SU-DHL-6 (cell line): ENCODE data around the gene GZMA.

Experiments used
- H2AFZ ChIP-seq: fragments of 200-600 bp; sonication (generic); 2 replicates; pipeline ENCODE4 v1.6.1; 2014; ENCODE audit warnings: low read depth, mild to moderate bottlenecking, moderate library complexity, mixed read lengths, antibody characterized with exemption, low read length; ENCODE audit not compliant: severe bottlenecking
- H3F3A ChIP-seq: fragments of 200-600 bp; shearing (Covaris generic); 2 replicates; pipeline ENCODE4 v1.6.0; 2016; ENCODE audit warnings: antibody characterized with exemption, mild to moderate bottlenecking; ENCODE audit not compliant: insufficient read depth
- H3K27ac ChIP-seq: fragments of 200-600 bp; sonication (generic); 2 replicates; pipeline ENCODE4 v1.5.1; 2016; ENCODE audit warnings: low read depth, mild to moderate bottlenecking, low read length, moderate library complexity, mixed read lengths
- H3K27me3 ChIP-seq: fragments of 200-600 bp; sonication (generic), shearing (Covaris generic); 2 replicates; pipeline ENCODE4 v1.6.0; 2014; ENCODE audit warnings: mild to moderate bottlenecking, low read length
- H3K36me3 ChIP-seq: fragments of 200-600 bp; sonication (generic); 2 replicates; pipeline ENCODE4 v1.6.1; 2014; ENCODE audit warnings: mild to moderate bottlenecking, low read length, mixed read lengths
- H3K4me2 ChIP-seq: fragments of 300-600, 200-600 bp; shearing (Covaris generic), sonication (generic); 2 replicates; pipeline ENCODE4 v1.6.0; 2014; ENCODE audit warnings: low read length, low read depth, mild to moderate bottlenecking; ENCODE audit not compliant: poor library complexity, severe bottlenecking
- H3K4me3 ChIP-seq: fragments of 200-600 bp; sonication (generic); 2 replicates; pipeline ENCODE4 v1.5.1; 2014; ENCODE audit warnings: antibody characterized with exemption, low read length, mild to moderate bottlenecking, mixed read lengths; ENCODE audit not compliant: insufficient read depth, poor library complexity, severe bottlenecking
- H3K79me2 ChIP-seq: fragments of 200-600 bp; sonication (generic); 2 replicates; pipeline ENCODE4 v1.6.1; 2014; ENCODE audit warnings: mild to moderate bottlenecking, low read length, moderate library complexity; ENCODE audit not compliant: insufficient read depth
- H3K9ac ChIP-seq: fragments of 200-600 bp; sonication (generic); 2 replicates; pipeline ENCODE4 v1.7.0; 2014; ENCODE audit warnings: mild to moderate bottlenecking, low read length
- H3K9me2 ChIP-seq: fragments of 200-600 bp; sonication (generic); replicated peaks from 2 replicates; pipeline ENCODE4 v1.6.1; 2014; ENCODE audit warnings: low read length; ENCODE audit not compliant: insufficient read depth
- H3K9me3 ChIP-seq: fragments of 200-600 bp; sonication (generic); 2 replicates; pipeline ENCODE4 v1.6.1; 2014; ENCODE audit warnings: low read length, mixed read lengths; ENCODE audit not compliant: insufficient read depth
- H4K20me1 ChIP-seq: fragments of 200-600 bp; sonication (generic); 2 replicates; pipeline ENCODE4 v1.6.1; 2014; ENCODE audit warnings: low read depth, mild to moderate bottlenecking, antibody characterized with exemption, low read length, moderate library complexity, mixed read lengths
- CTCF ChIP-seq: fragments of 200-600 bp; sonication (generic); IDR thresholded peaks from one replicate; pipeline ENCODE4 v1.5.1; 2017; ENCODE audit warnings: antibody characterized with exemption, mild to moderate bottlenecking, low read length, moderate library complexity; ENCODE audit not compliant: insufficient read depth, poor library complexity, severe bottlenecking
- EZH2phosphoT487 ChIP-seq: fragments of 200-600 bp; sonication (generic), shearing (Covaris generic); conservative IDR thresholded peaks from 2 replicates; pipeline ENCODE4 v1.6.1; 2018; ENCODE audit warnings: mild to moderate bottlenecking, antibody characterized with exemption, low read length, moderate library complexity, mixed read lengths

GZMA gene

DNA sequence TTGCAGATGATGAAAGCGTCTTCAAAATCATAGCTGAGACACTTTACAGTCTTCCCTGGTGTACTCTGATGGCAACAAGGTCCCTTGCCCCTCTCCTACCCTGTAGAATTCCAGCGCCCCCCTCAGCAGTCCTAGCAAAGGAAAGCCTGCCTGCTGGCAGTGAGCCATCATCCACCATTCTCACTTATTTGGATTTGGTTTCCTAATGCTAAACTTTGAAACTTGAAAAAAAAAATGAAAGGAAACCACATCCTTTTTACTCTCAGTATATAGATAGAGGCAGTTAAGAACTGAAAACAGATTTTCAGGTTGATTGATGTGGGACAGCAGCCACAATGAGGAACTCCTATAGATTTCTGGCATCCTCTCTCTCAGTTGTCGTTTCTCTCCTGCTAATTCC is at the start of gene GZMA:
TSS of gene GZMA (plus strand) at position 299 of the 400 bp plus-strand sequence. CDS start at position 336, 37 bp downstream.
- TF ChIP-seq CTCF, result no peak
- TF ChIP-seq EZH2phosphoT487, result no peak
- Histone ChIP-seq H2AFZ (no peak within 1 kb of the TSS), H3K79me2 (no peaks in the 10 kb centered on the region), H3K36me3 (no peaks in the 10 kb centered on the region), H3K9ac (no peak within 1 kb of the TSS), H3K4me3 (no peak within 1 kb of the TSS), H4K20me1 (no peaks in the 10 kb centered on the region), H3F3A (no peaks in the 10 kb centered on the region), H3K9me2 (no peaks in the 10 kb centered on the region), H3K27me3 (no peaks in the 10 kb centered on the region), H3K27ac (no peak within 1 kb of the TSS), H3K4me2 (no peak within 1 kb of the TSS), H3K9me3 (no peaks in the 10 kb centered on the region; the same call in 1 of the 2 replicates)

DNA sequence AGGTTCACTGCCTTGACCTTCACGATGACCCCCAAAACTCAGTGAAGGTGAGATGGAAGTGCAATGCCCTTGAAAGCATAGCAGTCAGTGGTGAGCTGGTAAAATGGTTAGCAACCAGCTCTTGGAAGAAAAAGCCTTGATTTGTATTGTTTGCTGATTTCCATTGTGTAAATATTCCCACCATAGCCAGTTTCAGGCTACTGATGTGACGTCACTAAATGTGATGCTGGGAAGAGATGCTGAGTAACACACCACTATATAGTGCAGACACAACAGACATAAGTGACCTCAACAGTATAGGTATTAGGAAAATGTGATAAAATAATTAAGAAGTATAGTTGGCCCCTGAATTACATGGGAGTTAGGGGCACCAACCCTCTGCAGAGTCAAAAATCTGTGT is 47.3 kb upstream of the GZMA start:
- Histone ChIP-seq H3K4me2 (no peak overlapping the region), H3F3A (no peaks in the 10 kb centered on the region), H2AFZ (no peak overlapping the region), H3K36me3 (no peaks in the 10 kb centered on the region), H3K9me3 (no peaks in the 10 kb centered on the region), H3K9me2 (no peaks in the 10 kb centered on the region), H3K27ac (no peak overlapping the region), H3K27me3 (no peaks in the 10 kb centered on the region), H3K4me3 (no peak overlapping the region), H4K20me1 (no peaks in the 10 kb centered on the region), H3K79me2 (no peaks in the 10 kb centered on the region), H3K9ac (no peak overlapping the region)
- TF ChIP-seq CTCF, result no peak
- no peak for TF ChIP-seq EZH2phosphoT487

DNA sequence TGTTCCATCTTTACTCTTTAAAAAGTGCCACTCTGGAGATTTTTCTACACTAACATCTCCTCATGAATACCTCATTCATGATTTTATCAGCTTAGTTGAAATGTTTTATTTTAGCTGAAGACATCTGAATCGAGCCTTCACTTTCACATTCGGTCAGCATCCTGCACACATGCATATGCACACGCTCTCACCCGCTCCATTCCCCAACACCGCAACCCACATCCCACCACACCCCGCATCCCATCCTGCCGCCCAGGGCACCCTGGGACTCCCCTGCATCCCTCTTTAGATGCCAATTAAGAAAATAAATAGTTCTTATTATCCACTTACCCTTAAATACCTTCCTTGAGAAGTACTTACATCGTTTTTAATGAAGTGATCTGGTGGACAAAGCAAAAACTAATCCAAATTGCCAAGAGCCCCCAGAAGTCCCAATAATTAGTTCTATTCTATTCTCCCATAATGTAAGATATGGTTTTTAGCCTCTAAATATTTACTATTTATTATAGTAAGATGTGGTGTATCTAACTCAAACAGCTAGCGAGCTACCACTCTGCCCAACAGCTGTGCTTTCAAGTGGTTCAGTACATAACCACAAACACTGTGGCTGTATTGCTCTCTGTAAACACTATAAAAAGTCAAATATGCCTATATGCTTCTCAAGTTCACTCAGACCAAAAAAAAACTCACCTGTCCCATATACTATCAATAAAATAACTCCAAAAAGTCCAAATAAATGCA is 40.2 kb upstream of the GZMA start:
- H3F3A ChIP-seq, result no peaks in the 10 kb centered on the region
- H3K27ac ChIP-seq, result no peak overlapping the region
- H3K27me3 ChIP-seq, result no peaks in the 10 kb centered on the region
- H2AFZ ChIP-seq, result no peak overlapping the region
- no peaks in the 10 kb centered on the region for H3K9me3 ChIP-seq
- TF ChIP-seq CTCF, result no peak
- no peak for TF ChIP-seq EZH2phosphoT487
- no peak overlapping the region for H3K4me2 ChIP-seq
- H3K79me2 ChIP-seq, result no peaks in the 10 kb centered on the region
- no peaks in the 10 kb centered on the region for H4K20me1 ChIP-seq
- no peaks in the 10 kb centered on the region for H3K36me3 ChIP-seq
- no peak overlapping the region for H3K4me3 ChIP-seq
- no peak overlapping the region for H3K9ac ChIP-seq
- no peaks in the 10 kb centered on the region for H3K9me2 ChIP-seq
